ENCODE data around the gene FOXK2. TPM values are rescaled to one million over a fixed set of nuclear protein-coding genes. Genes with fewer than 3 reads are reported as not detected.
A peak's percentile ranks its signal among the peaks of the same experiment; 100 is the strongest.

The FOXK2 gene
- total RNA-seq, 4 donors from 2014 or later, result 70.7 to 109 (median 85.0) TPM

- intact Hi-C loops (cut with DNase I; ENCODE audit: low total_unique reads) (loop anchor here (1.0 to 2.0 kb wide), 4 partner anchors 22 to 141 kb away; partner anchors contain the start of genes FOXK2, HEXD and OGFOD3), in situ Hi-C loops (cut with MboI; ENCODE audit: low sequenced_read_pairs in 4 of 4) (no loop called here)
- Histone ChIP-seq H3K4me3 (peak overlapping the region; percentile 71 to 77 (median 73)), H3K36me3 (no peaks in the 10 kb centered on the region), H3K9me3 (no peaks in the 10 kb centered on the region), H3K27me3 (no peaks in the 10 kb centered on the region), H3K4me1 (peaks cover 12 to 18% of the 10 kb centered on the region in 2 donors), H3K27ac (peak overlapping the region; percentile 88 to 92 (median 90))
- peak; percentile 36 to 42 for DNase-seq
- no peak for TF ChIP-seq CTCF (IDR thresholded peaks at IDR 0.05 in 4 of 5, conservative IDR thresholded peaks at IDR 0.05 in 1 of 5)
- TF ChIP-seq POLR2A (IDR thresholded peaks at IDR 0.05), result no peak
- peak; percentile 53 to 59 for ATAC-seq
Measured at GRCh38 chr17:82497483-82498405, 21.8 kb upstream of the FOXK2 start.

- TF ChIP-seq POLR2A (IDR thresholded peaks at IDR 0.05) (no peak), CTCF (IDR thresholded peaks at IDR 0.05 in 4 of 5, conservative IDR thresholded peaks at IDR 0.05 in 1 of 5) (no peak)
- H3K9me3 ChIP-seq, result no peaks in the 10 kb centered on the region
- no peak overlapping the region for H3K27ac ChIP-seq
- DNase-seq (no peak), ATAC-seq (no peak)
- H3K4me3 ChIP-seq, result no peak overlapping the region
- intact Hi-C loops (cut with DNase I; ENCODE audit: low total_unique reads), result no loop called here
- peaks cover 4 to 9% of the 10 kb centered on the region in 2 donors for H3K4me1 ChIP-seq
- H3K36me3 ChIP-seq, result no peaks in the 10 kb centered on the region
- H3K27me3 ChIP-seq, result no peaks in the 10 kb centered on the region
- in situ Hi-C loops (cut with MboI; ENCODE audit: low sequenced_read_pairs in 4 of 4), result loop anchor here in 1 of 4 donors (10.0 kb wide), 1 partner anchor 53 kb away; no protein-coding TSS in a partner anchor
Measured at GRCh38 chr17:82502207-82502606, 17.3 kb upstream of the FOXK2 start.

GRCh38 chr17:82503094-82503727 is 16.3 kb upstream of the FOXK2 start:
- Histone ChIP-seq H3K4me3 (no peak overlapping the region), H3K27me3 (no peaks in the 10 kb centered on the region), H3K27ac (no peak overlapping the region), H3K9me3 (no peaks in the 10 kb centered on the region), H3K36me3 (no peaks in the 10 kb centered on the region), H3K4me1 (peaks cover 2% of the 10 kb centered on the region in 2 donors)
- TF ChIP-seq POLR2A (IDR thresholded peaks at IDR 0.05) (no peak), CTCF (IDR thresholded peaks at IDR 0.05 in 4 of 5, conservative IDR thresholded peaks at IDR 0.05 in 1 of 5) (no peak)
- intact Hi-C loops (cut with DNase I; ENCODE audit: low total_unique reads), result no loop called here
- DNase-seq, result no peak
- in situ Hi-C loops (cut with MboI; ENCODE audit: low sequenced_read_pairs in 4 of 4), result loop anchor here in 1 of 4 donors (10.0 kb wide), 1 partner anchor 52 kb away; no protein-coding TSS in a partner anchor
- ATAC-seq, result no peak

DNA sequence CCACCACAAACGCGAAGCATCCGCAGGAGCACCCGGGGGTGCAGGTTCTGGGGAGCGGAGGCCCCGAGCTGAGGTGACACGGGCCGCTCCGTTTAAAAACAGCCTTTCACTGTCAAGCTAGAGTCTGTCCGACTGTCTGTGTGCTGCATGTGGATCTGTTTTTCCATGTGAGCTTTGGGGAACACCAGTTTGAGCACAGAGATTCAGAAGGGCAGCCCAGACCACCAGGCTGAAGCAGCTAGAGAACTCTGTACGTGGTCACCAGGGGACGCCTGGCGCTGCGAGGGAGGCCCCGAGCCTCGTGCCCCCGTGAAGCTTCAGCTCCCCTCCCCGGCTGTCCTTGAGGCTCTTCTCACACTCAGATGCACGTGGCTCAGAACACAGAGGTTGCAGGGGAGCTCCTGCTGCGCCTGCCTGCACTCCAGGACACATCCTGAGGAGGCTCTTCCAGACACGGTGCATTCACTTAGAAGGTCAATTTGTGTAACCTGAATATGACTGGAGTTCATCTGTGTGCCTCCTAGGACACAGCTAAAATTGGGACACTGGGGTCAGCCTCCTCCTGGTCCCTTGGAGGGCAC is 15.7 kb upstream of the FOXK2 start:
- TF ChIP-seq POLR2A (IDR thresholded peaks at IDR 0.05) (no peak), CTCF (IDR thresholded peaks at IDR 0.05 in 4 of 5, conservative IDR thresholded peaks at IDR 0.05 in 1 of 5) (no peak)
- no peak for ATAC-seq

More for the DNA sequence above, 15.7 kb upstream of the FOXK2 start:
- Histone ChIP-seq H3K4me3 (no peak overlapping the region), H3K27ac (no peak overlapping the region), H3K4me1 (no peaks in the 10 kb centered on the region), H3K36me3 (no peaks in the 10 kb centered on the region), H3K9me3 (no peaks in the 10 kb centered on the region), H3K27me3 (no peaks in the 10 kb centered on the region)
- no peak for DNase-seq
- intact Hi-C loops (cut with DNase I; ENCODE audit: low total_unique reads), result no loop called here
- in situ Hi-C loops (cut with MboI; ENCODE audit: low sequenced_read_pairs in 4 of 4), result loop anchor here in 1 of 4 donors (10.0 kb wide), 1 partner anchor 51 kb away; no protein-coding TSS in a partner anchor

Data from gastrocnemius medialis (tissue), 4 donors.